H9 (cell line): ENCODE measurements around the gene PLCB1. TPM values are rescaled to one million over a fixed set of nuclear protein-coding genes. Genes with fewer than 3 reads are reported as not detected.

Experiments
- DNase-seq: peaks from one replicate; pipeline ENCODE4 v3.0.0-alpha.2; 2017
- H2AFZ ChIP-seq: one replicate; pipeline ENCODE4 v1.6.1; 2013; ENCODE audit warnings: mild to moderate bottlenecking, low read length, control low read depth, moderate library complexity
- H2AK5ac ChIP-seq: 2 replicates; pipeline ENCODE4 v1.6.1; 2013; ENCODE audit warnings: low read length, control low read depth, mixed read lengths; ENCODE audit not compliant: insufficient read length
- H2BK120ac ChIP-seq: one replicate; pipeline ENCODE4 v1.6.1; 2013; ENCODE audit warnings: low read depth, mild to moderate bottlenecking, low read length, control low read depth, inconsistent platforms; ENCODE audit not compliant: poor library complexity, severe bottlenecking
- H2BK12ac ChIP-seq: 2 replicates; pipeline ENCODE4 v1.6.1; 2013; ENCODE audit warnings: low read length, control low read depth, mixed read lengths, low read depth; ENCODE audit not compliant: insufficient read length
- H2BK15ac ChIP-seq: 2 replicates; pipeline ENCODE4 v1.6.1; 2013; ENCODE audit warnings: low read depth, low read length, control low read depth
- H2BK20ac ChIP-seq: one replicate; pipeline ENCODE4 v1.6.1; 2013; ENCODE audit warnings: low read depth, mild to moderate bottlenecking, low read length, control low read depth, inconsistent platforms; ENCODE audit not compliant: poor library complexity, severe bottlenecking
- H2BK5ac ChIP-seq: 2 replicates; pipeline ENCODE4 v1.6.1; 2013; ENCODE audit warnings: low read length, control low read depth, mixed read lengths; ENCODE audit not compliant: insufficient read length
- H3K14ac ChIP-seq: 2 replicates; pipeline ENCODE4 v1.6.1; 2013; ENCODE audit warnings: low read length, control low read depth; ENCODE audit not compliant: insufficient read depth
- H3K18ac ChIP-seq: 2 replicates; pipeline ENCODE4 v1.6.1; 2013; ENCODE audit warnings: low read depth, mild to moderate bottlenecking, mixed read lengths, low read length, control low read depth; ENCODE audit not compliant: insufficient read length
- H3K23ac ChIP-seq: 2 replicates; pipeline ENCODE4 v1.6.1; 2013; ENCODE audit warnings: low read length, control low read depth, mixed read lengths, low read depth; ENCODE audit not compliant: insufficient read length
- H3K23me2 ChIP-seq: 2 replicates; pipeline ENCODE4 v1.6.1; 2013; ENCODE audit warnings: low read depth, mild to moderate bottlenecking, mixed read lengths, low read length, control low read depth; ENCODE audit not compliant: insufficient read length, poor library complexity, severe bottlenecking
- H3K27ac ChIP-seq: 2 replicates; pipeline ENCODE4 v1.5.1; 2013; ENCODE audit warnings: low read length, control low read depth, mixed read lengths, low read depth; ENCODE audit not compliant: insufficient read length
- H3K27me3 ChIP-seq: 2 replicates; pipeline ENCODE4 v1.6.1; 2013; ENCODE audit warnings: low read length, control low read depth, inconsistent platforms; ENCODE audit not compliant: insufficient read depth
- H3K4ac ChIP-seq: 2 replicates; pipeline ENCODE4 v1.6.1; 2013; ENCODE audit warnings: low read depth, mild to moderate bottlenecking, control low read depth, inconsistent platforms, low read length, moderate library complexity
- H3K4me1 ChIP-seq: 2 replicates; pipeline ENCODE4 v1.6.1; 2013; ENCODE audit warnings: low read length, control low read depth, inconsistent platforms; ENCODE audit not compliant: insufficient read depth
- H3K4me2 ChIP-seq: 2 replicates; pipeline ENCODE4 v1.6.1; 2013; ENCODE audit warnings: low read length, control low read depth, mixed read lengths; ENCODE audit not compliant: insufficient read length, insufficient read depth
- H3K56ac ChIP-seq: 2 replicates; pipeline ENCODE4 v1.6.1; 2013; ENCODE audit warnings: low read depth, mild to moderate bottlenecking, mixed read lengths, low read length, control low read depth; ENCODE audit not compliant: insufficient read length
- H3K79me1 ChIP-seq: 2 replicates; pipeline ENCODE4 v1.6.1; 2013; ENCODE audit warnings: low read depth, mild to moderate bottlenecking, moderate library complexity, low read length, control low read depth, inconsistent platforms; ENCODE audit not compliant: insufficient read depth, poor library complexity, severe bottlenecking
- H3K79me2 ChIP-seq: 2 replicates; pipeline ENCODE4 v1.6.1; 2013; ENCODE audit warnings: low read length, control low read depth, inconsistent platforms; ENCODE audit not compliant: insufficient read depth
- H3K9ac ChIP-seq: 2 replicates; pipeline ENCODE4 v1.6.1; 2013; ENCODE audit warnings: low read length, control low read depth, mixed read lengths; ENCODE audit not compliant: insufficient read length; ENCODE audit errors: extremely low read depth
- H3K9me3 ChIP-seq: one replicate; pipeline ENCODE4 v1.6.1; 2013; ENCODE audit warnings: low read depth, low read length, inconsistent platforms; ENCODE audit not compliant: control insufficient read depth
- H3T11ph ChIP-seq: one replicate; pipeline ENCODE4 v1.6.1; 2013; ENCODE audit warnings: mild to moderate bottlenecking, low read length, control low read depth, inconsistent platforms
- H4K20me1 ChIP-seq: one replicate; pipeline ENCODE4 v1.6.1; 2013; ENCODE audit not compliant: control insufficient read depth, insufficient read length, insufficient read depth
- H4K5ac ChIP-seq: 2 replicates; pipeline ENCODE4 v1.6.1; 2013; ENCODE audit warnings: low read depth, mild to moderate bottlenecking, mixed read lengths, low read length, control low read depth; ENCODE audit not compliant: insufficient read length
- H4K8ac ChIP-seq: replicated peaks from 2 replicates; pipeline ENCODE4 v1.6.1; 2013; ENCODE audit warnings: low read length, control low read depth, mixed read lengths, low read depth; ENCODE audit not compliant: insufficient read length
- H4K91ac ChIP-seq: 2 replicates; pipeline ENCODE4 v1.6.1; 2013; ENCODE audit warnings: low read depth, mild to moderate bottlenecking, moderate library complexity, mixed read lengths, low read length, control low read depth; ENCODE audit not compliant: insufficient read length
- H3K27ac Mint-ChIP-seq, 3 experiments: 2 replicates in 2 of 3; 3 replicates in 1 of 3; pipeline ENCODE4 v1.8.0; 2020 to 2021; ENCODE audit warnings: mixed read lengths in 3 of 3, mild to moderate bottlenecking in 1 of 3, moderate library complexity in 1 of 3
- H3K27me3 Mint-ChIP-seq: 2 replicates; pipeline ENCODE4 v1.8.0; 2021; ENCODE audit warnings: low read depth, mild to moderate bottlenecking, moderate library complexity, mixed read lengths
- H3K36me3 Mint-ChIP-seq, 3 experiments: 2 replicates in 2 of 3; 3 replicates in 1 of 3; pipeline ENCODE4 v1.8.0; 2020 to 2021; ENCODE audit warnings: low read depth in 3 of 3, mixed read lengths in 3 of 3; ENCODE audit not compliant: insufficient read depth in 1 of 3
- H3K4me1 Mint-ChIP-seq, 2 experiments: 2 replicates each; pipeline ENCODE4 v1.8.0; 2020; ENCODE audit warnings: mixed read lengths in 2 of 2
- H3K4me3 Mint-ChIP-seq, 2 experiments: 2 replicates in 1 of 2; 3 replicates in 1 of 2; pipeline ENCODE4 v1.8.0; 2020 to 2021; ENCODE audit warnings: mild to moderate bottlenecking in 2 of 2, mixed read lengths in 2 of 2, moderate library complexity in 1 of 2
- H3K9me3 Mint-ChIP-seq, 2 experiments: 2 replicates in 1 of 2; 3 replicates in 1 of 2; pipeline ENCODE4 v1.8.0; 2020; ENCODE audit warnings: mild to moderate bottlenecking in 2 of 2, mixed read lengths in 2 of 2, moderate library complexity in 1 of 2
- CTCF ChIP-seq: fragments of 200-600 bp; sonication (generic); conservative IDR thresholded peaks from 3 replicates; pipeline ENCODE4 v1.8.0; 2021; ENCODE audit warnings: antibody characterized with exemption, mild to moderate bottlenecking
- total RNA-seq: library from RNA; stranded (reverse); gene quantifications from 2 replicates; pipeline ENCODE4 v1.2.1, GENCODE V29; 2021

PLCB1 gene
- total RNA-seq, 1 experiment from 2014 or later: 11.5 TPM

GRCh38 chr20:8876366-8876765, 744.3 kb downstream of the PLCB1 start:
- no peaks in the 10 kb centered on the region for H4K20me1 ChIP-seq
- Mint-ChIP-seq H3K36me3 (no peaks in the 10 kb centered on the region), H3K4me1 (no peaks in the 10 kb centered on the region), H3K27me3 (no peaks in the 10 kb centered on the region), H3K4me3 (no peak overlapping the region), H3K9me3 (no peaks in the 10 kb centered on the region), H3K27ac (no peak overlapping the region)
- no peak overlapping the region for H3T11ph ChIP-seq
- H3K27me3 ChIP-seq: no peaks in the 10 kb centered on the region
- H2BK20ac ChIP-seq: no peak overlapping the region
- no peaks in the 10 kb centered on the region for H3K4me1 ChIP-seq
- no peak overlapping the region for H3K23ac ChIP-seq
- H2BK12ac ChIP-seq: no peak overlapping the region
- no peak overlapping the region for H3K27ac ChIP-seq
- no peak overlapping the region for H3K56ac ChIP-seq
- H2BK5ac ChIP-seq: no peak overlapping the region
- no peak overlapping the region for H2AK5ac ChIP-seq
- H3K9me3 ChIP-seq: no peaks in the 10 kb centered on the region
- no peak overlapping the region for H4K5ac ChIP-seq
- H4K91ac ChIP-seq: no peak overlapping the region
- H3K14ac ChIP-seq: no peak overlapping the region
- no peak overlapping the region for H3K4ac ChIP-seq
- no peak overlapping the region for H3K18ac ChIP-seq
- DNase-seq: no peak
- H3K9ac ChIP-seq: no peak overlapping the region
- H3K23me2 ChIP-seq: no peaks in the 10 kb centered on the region
- no peak overlapping the region for H4K8ac ChIP-seq
- H2BK120ac ChIP-seq: no peak overlapping the region
- no peak overlapping the region for H2BK15ac ChIP-seq
- H3K4me2 ChIP-seq: no peak overlapping the region
- no peaks in the 10 kb centered on the region for H3K79me2 ChIP-seq
- no peak overlapping the region for H2AFZ ChIP-seq
- no peak for TF ChIP-seq CTCF
- H3K79me1 ChIP-seq: no peaks in the 10 kb centered on the region
